HFFc6 (cell line): ENCODE results near the gene TFCP2. TPM values are rescaled to one million over a fixed set of nuclear protein-coding genes. Genes with fewer than 3 reads are reported as not detected.

ENCODE experiments used
- DNase-seq: peaks from one replicate; pipeline ENCODE4 v3.0.0-alpha.2; 2018
- H3K27ac Mint-ChIP-seq: 2 replicates; pipeline ENCODE4 v1.8.0; 2020; ENCODE audit warnings: mild to moderate bottlenecking, mixed read lengths
- H3K27me3 Mint-ChIP-seq: 2 replicates; pipeline ENCODE4 v1.8.0; 2021; ENCODE audit warnings: mild to moderate bottlenecking, moderate library complexity, mixed read lengths; ENCODE audit not compliant: insufficient read depth
- H3K36me3 Mint-ChIP-seq: 2 replicates; pipeline ENCODE4 v1.8.0; 2021; ENCODE audit warnings: low read depth, mixed read lengths
- H3K4me1 Mint-ChIP-seq: 2 replicates; pipeline ENCODE4 v1.8.0; 2020; ENCODE audit warnings: low read depth, mixed read lengths
- H3K4me3 Mint-ChIP-seq: 2 replicates; pipeline ENCODE4 v1.8.0; 2020; ENCODE audit warnings: mild to moderate bottlenecking, moderate library complexity, mixed read lengths
- H3K9me3 Mint-ChIP-seq: 2 replicates; pipeline ENCODE4 v1.8.0; 2020; ENCODE audit warnings: mild to moderate bottlenecking, mixed read lengths
- total RNA-seq, 6 experiments: library from RNA; stranded (reverse); fragmentation: NEBNext Ultra II Directional; extraction: Animal tissue kit (Norgen Biotek cat#: 25700); gene quantifications; 2 replicates in 1 of 6; 3 replicates in 5 of 6; pipeline ENCODE4 v1.2.3, GENCODE V29; 2021
- TF ChIP-seq, protein P1 (sequence below): fragments of 200-600 bp; sonication (generic); IDR thresholded peaks from 2 replicates; pipeline ENCODE4 v1.5.0; 2021; ENCODE audit warnings: antibody characterized with exemption, mild to moderate bottlenecking

The TFCP2 gene
- total RNA-seq, 6 experiments from 2014 or later, result 23.6 to 26.5 (median 25.8) TPM

DNA sequence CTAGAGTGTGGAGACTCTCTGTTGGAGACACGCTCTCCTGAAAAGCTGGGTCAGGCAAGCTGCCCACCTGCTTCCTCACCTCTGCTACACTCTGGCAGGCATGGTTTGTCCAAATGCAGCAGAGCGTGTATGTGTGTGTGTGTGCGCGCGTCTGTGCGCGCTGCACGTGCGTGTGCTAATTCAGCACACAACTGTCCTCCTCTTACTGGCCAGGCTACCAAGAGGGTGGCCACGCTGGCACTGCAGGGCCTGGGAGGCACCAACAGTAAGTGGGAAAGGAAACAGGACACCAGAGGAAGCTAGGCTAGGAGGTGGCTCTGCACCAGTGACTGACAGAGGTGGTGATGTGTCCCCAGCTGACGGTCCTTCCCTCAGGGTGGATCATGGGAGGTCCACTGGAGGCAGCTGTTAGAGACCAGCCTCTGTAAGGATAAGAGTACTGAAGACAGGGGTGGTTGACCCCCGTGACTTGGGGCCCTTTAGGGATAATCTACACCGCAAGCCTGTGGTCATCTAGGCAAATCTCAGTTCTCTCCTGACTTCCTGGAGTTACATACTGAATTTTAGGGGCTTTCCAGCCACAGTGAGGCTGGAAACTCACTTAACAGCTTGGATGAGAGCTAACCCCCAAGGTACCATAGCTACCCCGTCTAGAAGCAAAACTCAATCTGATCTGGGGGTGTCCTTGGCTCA, 15.6 kb upstream of the TFCP2 start:
- Mint-ChIP-seq H3K27ac (no peak overlapping the region), H3K27me3 (peaks cover 15% of the 10 kb centered on the region), H3K9me3 (no peaks in the 10 kb centered on the region), H3K4me1 (0 out of 2 replicates have a peak, but pooled peaks cover 4% of the 10 kb centered on the region), H3K4me3 (no peak overlapping the region), H3K36me3 (no peaks in the 10 kb centered on the region; the same call in 1 of the 2 replicates)
- no peak for DNase-seq
- TF ChIP-seq, protein P1, sequence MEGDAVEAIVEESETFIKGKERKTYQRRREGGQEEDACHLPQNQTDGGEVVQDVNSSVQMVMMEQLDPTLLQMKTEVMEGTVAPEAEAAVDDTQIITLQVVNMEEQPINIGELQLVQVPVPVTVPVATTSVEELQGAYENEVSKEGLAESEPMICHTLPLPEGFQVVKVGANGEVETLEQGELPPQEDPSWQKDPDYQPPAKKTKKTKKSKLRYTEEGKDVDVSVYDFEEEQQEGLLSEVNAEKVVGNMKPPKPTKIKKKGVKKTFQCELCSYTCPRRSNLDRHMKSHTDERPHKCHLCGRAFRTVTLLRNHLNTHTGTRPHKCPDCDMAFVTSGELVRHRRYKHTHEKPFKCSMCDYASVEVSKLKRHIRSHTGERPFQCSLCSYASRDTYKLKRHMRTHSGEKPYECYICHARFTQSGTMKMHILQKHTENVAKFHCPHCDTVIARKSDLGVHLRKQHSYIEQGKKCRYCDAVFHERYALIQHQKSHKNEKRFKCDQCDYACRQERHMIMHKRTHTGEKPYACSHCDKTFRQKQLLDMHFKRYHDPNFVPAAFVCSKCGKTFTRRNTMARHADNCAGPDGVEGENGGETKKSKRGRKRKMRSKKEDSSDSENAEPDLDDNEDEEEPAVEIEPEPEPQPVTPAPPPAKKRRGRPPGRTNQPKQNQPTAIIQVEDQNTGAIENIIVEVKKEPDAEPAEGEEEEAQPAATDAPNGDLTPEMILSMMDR, result no peak

DNA sequence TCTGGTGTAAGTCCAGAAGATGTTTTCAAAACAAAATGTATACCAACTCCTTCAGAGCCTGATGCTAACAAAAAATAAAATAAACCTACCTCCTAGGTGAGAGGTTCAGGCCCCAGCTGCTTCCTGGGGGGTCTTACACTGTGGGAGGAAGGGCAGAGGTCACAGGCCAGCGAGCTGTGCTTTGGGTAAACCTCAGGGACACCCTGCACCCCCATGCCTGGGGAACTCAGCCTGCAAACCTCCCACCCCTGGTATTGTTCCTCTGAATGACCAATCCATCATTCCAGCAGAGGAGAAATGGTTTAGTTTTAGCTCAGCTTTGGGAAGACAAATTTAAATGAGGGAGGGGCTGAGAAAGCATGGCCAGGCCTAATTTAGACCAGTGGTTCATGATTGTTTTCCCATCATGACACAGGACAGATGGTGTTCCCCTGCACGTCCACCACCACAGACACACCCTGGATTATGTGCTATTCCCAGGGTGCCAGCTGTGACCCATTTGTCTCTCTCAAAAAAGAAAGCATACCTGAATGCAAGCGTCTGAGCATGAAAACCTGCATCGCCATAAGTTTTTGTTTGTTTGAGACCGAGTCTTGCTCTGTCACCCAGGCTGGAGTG, 14.5 kb upstream of the TFCP2 start:
- no peak for DNase-seq
- TF ChIP-seq, protein P1, result no peak
- H3K36me3 Mint-ChIP-seq, result no peaks in the 10 kb centered on the region; the same call in 1 of the 2 replicates
- no peak overlapping the region for H3K4me3 Mint-ChIP-seq
- no peak overlapping the region for H3K27ac Mint-ChIP-seq
- H3K4me1 Mint-ChIP-seq, result 0 out of 2 replicates have a peak, but pooled peaks cover 4% of the 10 kb centered on the region
- H3K27me3 Mint-ChIP-seq, result peaks cover 15% of the 10 kb centered on the region
- H3K9me3 Mint-ChIP-seq, result no peaks in the 10 kb centered on the region

DNA sequence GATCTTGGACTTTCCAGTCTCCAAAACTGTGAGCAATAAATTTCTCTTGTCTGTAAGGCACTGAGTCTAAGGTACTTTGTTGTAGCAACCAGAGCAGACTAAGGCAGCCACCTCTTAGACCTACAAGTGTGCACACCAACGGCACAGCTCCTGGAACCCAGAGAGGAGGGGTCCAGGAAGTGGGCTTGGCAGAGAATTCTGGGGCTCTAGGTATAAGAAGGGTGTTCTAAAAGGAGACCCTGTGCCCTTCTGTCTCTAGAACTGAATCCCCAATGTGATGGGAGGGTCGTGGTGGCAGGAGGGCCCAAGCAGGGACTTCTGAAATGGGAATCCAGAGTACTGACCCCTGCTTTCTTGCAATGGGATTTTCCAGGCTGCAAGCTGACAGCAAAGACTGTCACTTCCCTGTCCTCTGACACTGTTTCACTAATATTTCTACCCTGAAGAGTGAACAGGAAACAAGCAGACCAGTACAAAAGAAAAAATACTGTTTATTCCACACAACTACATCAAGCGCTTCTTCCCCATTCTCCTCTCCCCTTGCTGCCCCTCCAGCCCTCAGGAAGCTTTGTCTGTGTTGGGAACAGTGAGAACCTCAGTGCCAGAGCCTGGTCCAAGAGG, 13.6 kb upstream of the TFCP2 start:
- H3K27me3 Mint-ChIP-seq, result peaks cover 15% of the 10 kb centered on the region
- TF ChIP-seq, protein P1, result no peak
- no peak overlapping the region for H3K27ac Mint-ChIP-seq

DNA sequence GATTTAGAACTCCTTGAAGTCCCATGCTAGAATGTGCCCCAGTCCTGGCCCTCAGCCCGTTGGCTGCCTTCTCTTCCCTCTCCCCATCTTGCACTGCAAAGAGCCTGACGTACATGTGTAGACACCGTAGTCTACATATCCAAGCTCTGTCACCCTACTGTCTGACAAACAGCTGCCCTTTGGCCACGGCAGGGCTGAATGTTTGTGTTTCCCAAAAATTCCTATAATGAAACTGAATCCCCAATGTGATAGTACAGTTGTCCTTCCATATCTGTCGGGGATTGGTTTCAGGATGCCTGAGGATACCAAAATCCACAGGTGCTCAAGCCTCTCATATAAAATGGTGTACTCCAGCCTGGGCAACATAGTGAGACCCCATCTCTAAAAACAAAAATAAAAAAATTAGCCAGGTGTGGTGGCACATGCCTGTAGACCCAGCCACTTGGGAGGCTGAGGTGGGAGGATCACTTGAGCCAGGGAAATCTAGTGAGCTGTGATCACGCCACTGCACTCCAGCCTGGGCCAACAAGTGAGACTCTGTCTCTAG, 12.3 kb upstream of the TFCP2 start:
- no peaks in the 10 kb centered on the region for H3K4me1 Mint-ChIP-seq
- H3K4me3 Mint-ChIP-seq, result no peak overlapping the region
- peaks cover 13% of the 10 kb centered on the region for H3K27me3 Mint-ChIP-seq
- H3K27ac Mint-ChIP-seq, result no peak overlapping the region
- H3K9me3 Mint-ChIP-seq, result no peaks in the 10 kb centered on the region
- no peaks in the 10 kb centered on the region; the same call in 1 of the 2 replicates for H3K36me3 Mint-ChIP-seq
- TF ChIP-seq, protein P1, result no peak
- DNase-seq, result no peak

More for the DNA sequence above, 13.6 kb upstream of the TFCP2 start:
- Mint-ChIP-seq H3K4me1 (0 out of 2 replicates have a peak, but pooled peaks cover 4% of the 10 kb centered on the region), H3K36me3 (no peaks in the 10 kb centered on the region; the same call in 1 of the 2 replicates), H3K4me3 (no peak overlapping the region), H3K9me3 (no peaks in the 10 kb centered on the region)
- no peak for DNase-seq

DNA sequence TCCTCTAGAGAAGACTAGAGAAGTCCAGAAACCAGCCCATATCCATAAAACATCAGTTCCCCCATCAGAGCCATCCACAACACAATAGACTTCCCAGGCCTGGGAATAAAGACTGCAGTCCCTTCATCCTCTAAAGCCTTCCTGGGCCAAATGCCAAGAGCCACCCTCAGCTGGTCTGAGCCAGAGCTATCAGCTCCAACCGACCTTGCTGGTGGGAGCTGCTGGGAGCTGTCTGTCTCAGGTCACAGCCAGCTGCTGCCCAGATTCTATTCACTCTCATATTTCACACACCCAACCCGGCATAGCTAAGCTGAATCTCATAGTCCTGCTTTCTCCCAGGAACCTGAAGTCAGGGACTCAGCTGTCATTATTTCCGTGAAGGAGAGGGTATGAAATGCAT, 10.9 kb upstream of the TFCP2 start:
- Mint-ChIP-seq H3K27ac (no peak overlapping the region), H3K36me3 (no peaks in the 10 kb centered on the region), H3K27me3 (peaks cover 17% of the 10 kb centered on the region), H3K9me3 (no peaks in the 10 kb centered on the region), H3K4me1 (no peaks in the 10 kb centered on the region), H3K4me3 (no peak overlapping the region)
- TF ChIP-seq, protein P1, result no peak
- DNase-seq, result peak; percentile 38
